PC-9 (cell line): ENCODE results near the gene C19orf67. TPM values are rescaled to one million over a fixed set of nuclear protein-coding genes. Genes with fewer than 3 reads are reported as not detected.

Source experiments
- BruUV-seq: library from RNA; stranded (reverse); fragments of 400-500 nt; replicated peaks from 2 replicates; lab custom pipeline; 2021; lab: Mats Ljungman, UMichigan
- CTCF ChIA-PET: fragments of 300-600 bp; sonication (Branson Sonifier 250); formaldehyde crosslinking; loops from one replicate; lab custom pipeline; 2022; ENCODE audit warnings: antibody characterized with exemption; lab: Charles Lee
- POLR2A ChIA-PET: fragments of 300-600 bp; sonication (Branson Sonifier 250); formaldehyde crosslinking; loops from one replicate; lab custom pipeline; 2022; ENCODE audit warnings: antibody characterized with exemption; ENCODE audit not compliant: unreplicated experiment; lab: Charles Lee
- DNase-seq, 2 experiments: peaks; one replicate each; pipeline versions ENCODE4 v3.0.0 to v3.0.0-alpha.2; 2015 to 2022; ENCODE audit warnings: mixed read lengths in 1 of 2
- H2AFZ ChIP-seq: fragments of 200-600 bp; sonication (generic); 2 replicates; pipeline ENCODE4 v1.8.1; 2017; ENCODE audit warnings: antibody characterized with exemption
- H3F3A ChIP-seq: fragments of 200-600 bp; sonication (generic); 2 replicates; pipeline ENCODE4 v1.8.1; 2017; ENCODE audit warnings: antibody characterized with exemption, mild to moderate bottlenecking, low read depth; ENCODE audit not compliant: insufficient read depth
- H3K27ac ChIP-seq: fragments of 200-600 bp; sonication (generic); 2 replicates; pipeline ENCODE4 v1.6.1; 2016; ENCODE audit warnings: mixed run types
- H3K27me3 ChIP-seq: fragments of 200-600 bp; sonication (generic); 2 replicates; pipeline ENCODE4 v1.6.1; 2016; ENCODE audit warnings: low read depth, mixed run types; ENCODE audit not compliant: insufficient read depth
- H3K36me3 ChIP-seq: fragments of 200-600 bp; sonication (generic); 2 replicates; pipeline ENCODE4 v1.6.1; 2016; ENCODE audit warnings: low read depth, mixed run types
- H3K4me1 ChIP-seq: fragments of 200-600 bp; sonication (generic); replicated peaks from 2 replicates; pipeline ENCODE4 v1.6.1; 2016; ENCODE audit warnings: mixed run types; ENCODE audit not compliant: insufficient read depth
- H3K4me2 ChIP-seq: fragments of 200-600 bp; sonication (generic); 2 replicates; pipeline ENCODE4 v1.6.1; 2017; ENCODE audit warnings: mixed run types
- H3K4me3 ChIP-seq: fragments of 200-600 bp; sonication (generic); 2 replicates; pipeline ENCODE4 v1.6.1; 2016; ENCODE audit warnings: mixed run types
- H3K79me2 ChIP-seq: fragments of 200-600 bp; sonication (generic); 2 replicates; pipeline ENCODE4 v1.6.1; 2017; ENCODE audit warnings: low read depth, mixed run types
- H3K9me2 ChIP-seq: fragments of 200-600 bp; sonication (generic); 2 replicates; pipeline ENCODE4 v1.8.1; 2017; ENCODE audit warnings: mild to moderate bottlenecking; ENCODE audit not compliant: insufficient read depth
- H3K9me3 ChIP-seq: fragments of 200-600 bp; sonication (generic); 2 replicates; pipeline ENCODE4 v1.8.1; 2016; ENCODE audit warnings: low read depth; ENCODE audit not compliant: insufficient read depth
- H4K20me1 ChIP-seq: fragments of 200-600 bp; sonication (generic); 2 replicates; pipeline ENCODE4 v1.8.1; 2017; ENCODE audit not compliant: insufficient read depth
- EZH2 ChIP-seq: fragments of 200-600 bp; sonication (generic); IDR thresholded peaks from 2 replicates; pipeline ENCODE4 v1.8.0; 2017; ENCODE audit warnings: antibody characterized with exemption, low read depth
- intact Hi-C: fragments of 100-400 bp; cut with micrococcal nuclease; formaldehyde crosslinking; loops from one replicate; pipeline ENCODE4 v1.10.0; 2022; ENCODE audit not compliant: unreplicated experiment
- total RNA-seq: library from RNA; stranded (reverse); gene quantifications from 2 replicates; pipeline ENCODE4 v1.2.3, GENCODE V29; 2021
- TF ChIP-seq, protein P1 (sequence below): fragments of 200-600 bp; sonication (generic); conservative IDR thresholded peaks from 2 replicates; pipeline ENCODE4 v1.6.1; 2017; ENCODE audit warnings: mixed run types, antibody characterized with exemption, mild to moderate bottlenecking, moderate library complexity

C19orf67 gene
- total RNA-seq, 1 experiment from 2014 or later, result not detected

- CTCF ChIA-PET, result interaction anchor here (0.5 to 0.6 kb wide), 2 partner anchors 34 to 129 kb away, joined by 3 to 4 read pairs; partner anchors contain the start of gene DCAF15
- TF ChIP-seq EZH2, result no peak
- TF ChIP-seq, protein P1, sequence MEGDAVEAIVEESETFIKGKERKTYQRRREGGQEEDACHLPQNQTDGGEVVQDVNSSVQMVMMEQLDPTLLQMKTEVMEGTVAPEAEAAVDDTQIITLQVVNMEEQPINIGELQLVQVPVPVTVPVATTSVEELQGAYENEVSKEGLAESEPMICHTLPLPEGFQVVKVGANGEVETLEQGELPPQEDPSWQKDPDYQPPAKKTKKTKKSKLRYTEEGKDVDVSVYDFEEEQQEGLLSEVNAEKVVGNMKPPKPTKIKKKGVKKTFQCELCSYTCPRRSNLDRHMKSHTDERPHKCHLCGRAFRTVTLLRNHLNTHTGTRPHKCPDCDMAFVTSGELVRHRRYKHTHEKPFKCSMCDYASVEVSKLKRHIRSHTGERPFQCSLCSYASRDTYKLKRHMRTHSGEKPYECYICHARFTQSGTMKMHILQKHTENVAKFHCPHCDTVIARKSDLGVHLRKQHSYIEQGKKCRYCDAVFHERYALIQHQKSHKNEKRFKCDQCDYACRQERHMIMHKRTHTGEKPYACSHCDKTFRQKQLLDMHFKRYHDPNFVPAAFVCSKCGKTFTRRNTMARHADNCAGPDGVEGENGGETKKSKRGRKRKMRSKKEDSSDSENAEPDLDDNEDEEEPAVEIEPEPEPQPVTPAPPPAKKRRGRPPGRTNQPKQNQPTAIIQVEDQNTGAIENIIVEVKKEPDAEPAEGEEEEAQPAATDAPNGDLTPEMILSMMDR, result no peak
- BruUV-seq, result TSS peak; percentile 87
- H3K4me1 ChIP-seq, result peaks cover 16% of the 10 kb centered on the region
- peak overlapping the region; percentile 71 for H3K27ac ChIP-seq
- H3K9me3 ChIP-seq, result no peaks in the 10 kb centered on the region
- H3K4me2 ChIP-seq, result peak overlapping the region; percentile 91
- peaks cover 14% of the 10 kb centered on the region for H3K79me2 ChIP-seq
- H3K4me3 ChIP-seq, result peak overlapping the region; percentile 85
- peaks cover 14% of the 10 kb centered on the region; the same call in 1 of the 2 replicates for H3F3A ChIP-seq
- no peaks in the 10 kb centered on the region for H3K9me2 ChIP-seq
- no peaks in the 10 kb centered on the region for H3K27me3 ChIP-seq
- intact Hi-C loops, result loop anchor here (2.0 to 5.0 kb wide), 3 partner anchors 36 to 338 kb away; partner anchors contain the start of genes ASF1B, DDX39A and PRKACA
- peak overlapping the region; percentile 93 for H2AFZ ChIP-seq
- no peaks in the 10 kb centered on the region for H4K20me1 ChIP-seq
- no peaks in the 10 kb centered on the region for H3K36me3 ChIP-seq
- peak; percentile 99 for DNase-seq
- POLR2A ChIA-PET, result interaction anchor here (0.5 to 0.6 kb wide), 2 partner anchors 350 to 408 kb away, joined by 3 to 6 read pairs; no protein-coding TSS in a partner anchor
Measured at GRCh38 chr19:14080887-14081796, 4.4 kb downstream of the C19orf67 start.

GRCh38 chr19:14078411-14078810, 7.2 kb downstream of the C19orf67 start:
- no peak overlapping the region for H2AFZ ChIP-seq
- H3K79me2 ChIP-seq, result peaks cover 14% of the 10 kb centered on the region
- TF ChIP-seq, protein P1, result no peak
- no peak for TF ChIP-seq EZH2
- no peak for DNase-seq
- no peaks in the 10 kb centered on the region for H3K27me3 ChIP-seq
- no peaks in the 10 kb centered on the region for H3K9me3 ChIP-seq
- no peak overlapping the region for H3K27ac ChIP-seq
- H3K4me1 ChIP-seq, result peaks cover 26% of the 10 kb centered on the region
- no peaks in the 10 kb centered on the region for H3K36me3 ChIP-seq
- no peak overlapping the region for H3K4me3 ChIP-seq
- H3K4me2 ChIP-seq, result no peak overlapping the region
- POLR2A ChIA-PET, result interaction anchor here (0.5 to 0.6 kb wide), 2 partner anchors 71 to 155 kb away, joined by 3 to 6 read pairs; no protein-coding TSS in a partner anchor
- CTCF ChIA-PET, result interaction anchor here (0.6 to 0.7 kb wide), 4 partner anchors 54 to 304 kb away, joined by 4 to 7 read pairs (median 6); partner anchors contain the start of genes ASF1B and C19orf53
- no peaks in the 10 kb centered on the region for H3K9me2 ChIP-seq
- H3F3A ChIP-seq, result peaks cover 15% of the 10 kb centered on the region; the same call in 1 of the 2 replicates
- intact Hi-C loops, result no loop called here
- BruUV-seq, result no TSS peak
- H4K20me1 ChIP-seq, result no peaks in the 10 kb centered on the region
